ENCODE results near the gene CYP2D6. TPM values are rescaled to one million over a fixed set of nuclear protein-coding genes. Genes with fewer than 3 reads are reported as not detected.

The CYP2D6 gene
- total RNA-seq, 1 experiment from 2014 or later, result 1.7 TPM

GRCh38 chr22:42138972-42139371, 8.4 kb upstream of the CYP2D6 start:
- Mint-ChIP-seq H3K4me3 (no peak overlapping the region), H3K4me1 (no peaks in the 10 kb centered on the region), H3K27me3 (ENCODE audit: low read depth) (peaks cover 10% of the 10 kb centered on the region), H3K36me3 (peaks cover 14% of the 10 kb centered on the region), H3K27ac (no peak overlapping the region), H3K9me3 (peaks cover 11% of the 10 kb centered on the region)
- DNase-seq (ENCODE audit: low spot score), result no peak
- CTCF ChIA-PET, result interaction anchor here (0.6 to 1.5 kb wide), 3 partner anchors 22 to 300 kb away, joined by 3 to 6 read pairs (median 4); no protein-coding TSS in a partner anchor
- no peak for ATAC-seq
- POLR2A ChIA-PET, result no interaction called here
- TF ChIP-seq PRDM15 (CRISPR knock-in tag; IDR thresholded peaks at IDR 0.05) (no peak), USF1 (CRISPR knock-in tag; IDR thresholded peaks at IDR 0.05) (no peak), CDX4 (CRISPR knock-in tag; IDR thresholded peaks at IDR 0.05; ENCODE audit: borderline replicate concordance) (no peak), E2F1 (CRISPR knock-in tag; IDR thresholded peaks at IDR 0.05) (no peak), ZBTB43 (CRISPR knock-in tag; IDR thresholded peaks at IDR 0.05) (no peak), ZNF425 (CRISPR knock-in tag; conservative IDR thresholded peaks at IDR 0.05) (no peak), KAT7 (CRISPR knock-in tag; IDR thresholded peaks at IDR 0.05; ENCODE audit: borderline replicate concordance) (no peak), NR3C1 (CRISPR knock-in tag; conservative IDR thresholded peaks at IDR 0.05; ENCODE audit: low read depth) (no peak), AFF4 (CRISPR knock-in tag; IDR thresholded peaks at IDR 0.05; ENCODE audit: borderline replicate concordance) (no peak), ARID4B (CRISPR knock-in tag; IDR thresholded peaks at IDR 0.05; ENCODE audit: borderline replicate concordance) (no peak), IRF2 (CRISPR knock-in tag; IDR thresholded peaks at IDR 0.05; ENCODE audit: borderline replicate concordance, low read depth) (no peak), MAX (CRISPR knock-in tag; IDR thresholded peaks at IDR 0.05) (no peak), ZNF317 (CRISPR knock-in tag; IDR thresholded peaks at IDR 0.05; ENCODE audit: borderline replicate concordance, low read depth) (no peak)
